Retinal pigment epithelial cell (primary cell): ENCODE data around the gene ITPRIP.

Experiments
- DNase-seq: peaks from one replicate; pipeline ENCODE4 v3.0.0-alpha.2; 2010; ENCODE audit warnings: low read depth
- H3K4me3 ChIP-seq: 2 replicates; pipeline ENCODE4 v1.5.1; 2011; ENCODE audit warnings: mild to moderate bottlenecking, low read length, control low read depth, moderate library complexity
- CTCF ChIP-seq: conservative IDR thresholded peaks from 2 replicates; pipeline ENCODE4 v1.5.1; 2011; ENCODE audit warnings: low read depth, low read length, control low read depth, inconsistent platforms

ITPRIP gene

GRCh38 chr10:104329735-104330134, 8.5 kb downstream of the ITPRIP start:
- DNase-seq: no peak
- TF ChIP-seq CTCF: no peak
- H3K4me3 ChIP-seq: no peak overlapping the region

- H3K4me3 ChIP-seq: peak overlapping the region; percentile 32
- peak; percentile 97 for DNase-seq
- no peak for TF ChIP-seq CTCF
Measured at GRCh38 chr10:104328896-104329710, 9.2 kb downstream of the ITPRIP start.

- peak overlapping the region; percentile 32 for H3K4me3 ChIP-seq
- DNase-seq: no peak
- no peak for TF ChIP-seq CTCF
Measured at GRCh38 chr10:104328646-104328895, 9.7 kb downstream of the ITPRIP start.

- TF ChIP-seq CTCF: no peak
- peak overlapping the region; percentile 32 for H3K4me3 ChIP-seq
- no peak for DNase-seq
Measured at GRCh38 chr10:104327745-104328645, 10.3 kb downstream of the ITPRIP start.

- no peak for DNase-seq
- H3K4me3 ChIP-seq: peak overlapping the region; percentile 32
- no peak for TF ChIP-seq CTCF
Measured at GRCh38 chr10:104326991-104327610, 11.2 kb downstream of the ITPRIP start.

GRCh38 chr10:104325436-104326435, 12.5 kb downstream of the ITPRIP start:
- peak; percentile 78 for DNase-seq
- TF ChIP-seq CTCF: no peak
- H3K4me3 ChIP-seq: no peak overlapping the region
